ENCODE data around the gene LSAMP.

LSAMP gene

GRCh38 chr3:116291141-116291540 lies 154.1 kb downstream of the LSAMP start:
- Histone ChIP-seq H3K36me3 (ENCODE audit: low read length) (no peaks in the 10 kb centered on the region), H3K9ac (ENCODE audit: low read length) (no peak overlapping the region), H3K9me2 (replicated peaks; ENCODE audit: insufficient read depth, low read length) (no peaks in the 10 kb centered on the region), H2AFZ (ENCODE audit: low read depth, low read length, severe bottlenecking) (no peak overlapping the region), H3K79me2 (ENCODE audit: insufficient read depth, low read length) (no peaks in the 10 kb centered on the region), H3F3A (ENCODE audit: insufficient read depth) (no peaks in the 10 kb centered on the region), H3K27me3 (ENCODE audit: low read length) (no peaks in the 10 kb centered on the region), H3K4me2 (ENCODE audit: low read depth, low read length, poor library complexity, severe bottlenecking) (no peak overlapping the region), H3K4me3 (ENCODE audit: insufficient read depth, low read length, poor library complexity, severe bottlenecking) (no peak overlapping the region), H3K27ac (ENCODE audit: low read depth, low read length) (no peak overlapping the region), H4K20me1 (ENCODE audit: low read depth, low read length) (no peaks in the 10 kb centered on the region), H3K9me3 (ENCODE audit: insufficient read depth, low read length) (no peaks in the 10 kb centered on the region)
- TF ChIP-seq EZH2phosphoT487 (conservative IDR thresholded peaks at IDR 0.05; ENCODE audit: low read length) (no peak), CTCF (IDR thresholded peaks at IDR 0.05; ENCODE audit: insufficient read depth, low read length, poor library complexity, severe bottlenecking) (no peak)

GRCh38 chr3:116288485-116288884 lies 156.8 kb downstream of the LSAMP start:
- no peaks in the 10 kb centered on the region for H3K36me3 ChIP-seq (ENCODE audit: low read length)
- no peak overlapping the region for H3K4me2 ChIP-seq (ENCODE audit: low read depth, low read length, poor library complexity, severe bottlenecking)
- H3K9ac ChIP-seq (ENCODE audit: low read length) = no peak overlapping the region
- H3K4me3 ChIP-seq (ENCODE audit: insufficient read depth, low read length, poor library complexity, severe bottlenecking) = no peak overlapping the region
- H3K9me2 ChIP-seq (replicated peaks; ENCODE audit: insufficient read depth, low read length) = no peaks in the 10 kb centered on the region
- H3F3A ChIP-seq (ENCODE audit: insufficient read depth) = no peaks in the 10 kb centered on the region
- TF ChIP-seq EZH2phosphoT487 (conservative IDR thresholded peaks at IDR 0.05; ENCODE audit: low read length) = no peak
- no peak for TF ChIP-seq CTCF (IDR thresholded peaks at IDR 0.05; ENCODE audit: insufficient read depth, low read length, poor library complexity, severe bottlenecking)
- H2AFZ ChIP-seq (ENCODE audit: low read depth, low read length, severe bottlenecking) = no peak overlapping the region
- no peaks in the 10 kb centered on the region for H3K79me2 ChIP-seq (ENCODE audit: insufficient read depth, low read length)
- H3K9me3 ChIP-seq (ENCODE audit: insufficient read depth, low read length) = no peaks in the 10 kb centered on the region
- H4K20me1 ChIP-seq (ENCODE audit: low read depth, low read length) = no peaks in the 10 kb centered on the region
- no peaks in the 10 kb centered on the region for H3K27me3 ChIP-seq (ENCODE audit: low read length)
- H3K27ac ChIP-seq (ENCODE audit: low read depth, low read length) = no peak overlapping the region

- Histone ChIP-seq H3K27me3 (ENCODE audit: low read length) (no peaks in the 10 kb centered on the region), H3K27ac (ENCODE audit: low read depth, low read length) (no peak overlapping the region), H3K4me3 (ENCODE audit: insufficient read depth, low read length, poor library complexity, severe bottlenecking) (no peak overlapping the region), H3K36me3 (ENCODE audit: low read length) (no peaks in the 10 kb centered on the region), H3K9ac (ENCODE audit: low read length) (no peak overlapping the region), H2AFZ (ENCODE audit: low read depth, low read length, severe bottlenecking) (no peak overlapping the region), H3F3A (ENCODE audit: insufficient read depth) (no peaks in the 10 kb centered on the region), H3K4me2 (ENCODE audit: low read depth, low read length, poor library complexity, severe bottlenecking) (no peak overlapping the region), H4K20me1 (ENCODE audit: low read depth, low read length) (no peaks in the 10 kb centered on the region), H3K9me3 (ENCODE audit: insufficient read depth, low read length) (no peaks in the 10 kb centered on the region), H3K79me2 (ENCODE audit: insufficient read depth, low read length) (no peaks in the 10 kb centered on the region), H3K9me2 (replicated peaks; ENCODE audit: insufficient read depth, low read length) (no peaks in the 10 kb centered on the region)
- TF ChIP-seq EZH2phosphoT487 (conservative IDR thresholded peaks at IDR 0.05; ENCODE audit: low read length) (no peak), CTCF (IDR thresholded peaks at IDR 0.05; ENCODE audit: insufficient read depth, low read length, poor library complexity, severe bottlenecking) (no peak)
Measured at GRCh38 chr3:116285781-116286421, 159.4 kb downstream of the LSAMP start.
